NCI-H524 (cell line): ENCODE results near the gene GGCX.
"Not testable (repeated sequence)": the region's sequence is repeated elsewhere in the genome, so short reads cannot be mapped to it uniquely, and the experiment has no call there.

Experiments used
- DNase-seq, 2 experiments: peaks; one replicate each; lab custom pipeline; 2025; lab: John Stamatoyannopoulos, UW

Gene GGCX

DNA sequence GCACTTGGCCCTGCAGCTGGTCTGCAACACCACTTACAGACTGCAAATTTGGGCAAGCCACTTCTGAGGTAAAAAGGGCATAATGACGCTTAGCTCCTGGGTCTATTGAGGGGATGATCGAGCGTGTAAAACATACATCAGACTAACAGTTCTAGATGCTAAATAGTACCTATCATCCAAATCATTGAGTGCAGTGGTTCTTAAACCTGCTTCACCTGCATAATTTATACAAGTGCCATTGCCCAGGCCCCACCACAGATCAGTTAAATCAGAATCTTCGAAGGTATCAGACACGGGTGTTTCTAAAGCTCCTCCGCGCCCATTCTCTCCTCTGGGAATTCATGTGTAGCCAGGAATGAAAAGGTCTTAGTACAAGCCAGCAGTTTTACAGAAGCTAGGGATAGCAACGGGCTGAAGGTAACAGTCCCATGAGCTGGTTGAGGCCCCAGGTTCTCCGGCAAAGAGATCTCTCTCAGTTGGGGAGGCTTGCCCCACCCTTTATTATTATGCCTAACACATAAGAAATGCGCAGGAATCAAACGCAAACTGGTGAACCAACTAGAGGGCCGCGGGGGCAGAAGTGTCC lies 33.5 kb upstream of the GGCX start:
- DNase-seq: no peak

DNA sequence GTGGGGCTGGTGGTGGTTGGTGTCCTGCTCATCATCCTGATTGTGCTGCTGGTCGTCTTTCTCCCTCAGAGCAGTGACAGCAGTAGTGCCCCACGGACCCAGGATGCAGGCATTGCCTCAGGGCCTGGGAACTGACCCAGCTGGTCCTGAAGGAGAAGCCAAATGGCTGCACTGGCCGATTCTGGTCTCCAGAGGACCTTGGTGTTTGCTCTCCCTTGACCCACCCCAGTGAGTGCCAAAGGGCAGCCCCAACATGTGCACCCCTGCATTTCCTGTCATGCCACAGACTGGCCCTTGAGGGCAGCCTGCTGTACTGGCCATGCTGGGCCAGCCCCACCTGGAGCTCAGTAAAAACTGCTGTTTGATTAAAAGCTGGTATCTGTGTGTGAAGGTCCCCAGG lies 31.7 kb upstream of the GGCX start:
- no peak for DNase-seq

DNA sequence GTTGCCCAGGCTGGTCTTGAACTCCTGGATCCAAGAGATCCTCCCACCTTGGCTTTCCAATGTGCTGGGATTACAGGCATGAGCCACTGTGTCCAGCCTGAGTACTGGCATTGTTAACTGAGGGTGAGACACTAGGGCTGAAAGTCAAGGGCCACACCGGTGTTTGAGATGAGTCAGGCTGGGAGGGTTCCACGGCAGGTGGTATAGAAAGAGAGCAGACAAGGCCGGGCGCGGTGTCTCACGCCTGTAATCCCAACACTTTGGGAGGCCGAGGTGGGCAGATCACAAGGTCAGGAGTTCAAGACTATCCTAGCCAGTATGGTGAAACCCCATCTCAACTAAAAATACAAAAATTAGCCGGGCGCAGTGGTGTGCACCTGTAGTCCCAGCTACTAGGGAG lies 31.0 kb upstream of the GGCX start:
- DNase-seq: not testable (repeated sequence)

DNA sequence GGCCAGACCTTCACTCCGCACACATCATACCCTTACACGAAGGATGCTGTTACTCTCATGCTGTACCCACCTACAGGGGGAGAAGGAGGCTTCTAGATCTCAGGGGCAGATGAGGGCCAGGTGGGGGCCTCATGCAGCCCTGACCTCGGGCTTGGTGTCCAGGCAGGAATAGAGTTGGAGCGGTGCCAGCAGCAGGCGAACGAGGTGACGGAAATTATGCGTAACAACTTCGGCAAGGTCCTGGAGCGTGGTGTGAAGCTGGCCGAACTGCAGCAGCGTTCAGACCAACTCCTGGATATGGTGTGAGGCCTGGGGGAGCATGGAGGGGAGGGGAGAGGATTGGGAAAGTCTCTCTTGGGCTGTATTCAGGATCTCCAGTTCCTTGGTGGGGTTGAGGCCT lies 30.3 kb upstream of the GGCX start:
- no peak for DNase-seq

DNA sequence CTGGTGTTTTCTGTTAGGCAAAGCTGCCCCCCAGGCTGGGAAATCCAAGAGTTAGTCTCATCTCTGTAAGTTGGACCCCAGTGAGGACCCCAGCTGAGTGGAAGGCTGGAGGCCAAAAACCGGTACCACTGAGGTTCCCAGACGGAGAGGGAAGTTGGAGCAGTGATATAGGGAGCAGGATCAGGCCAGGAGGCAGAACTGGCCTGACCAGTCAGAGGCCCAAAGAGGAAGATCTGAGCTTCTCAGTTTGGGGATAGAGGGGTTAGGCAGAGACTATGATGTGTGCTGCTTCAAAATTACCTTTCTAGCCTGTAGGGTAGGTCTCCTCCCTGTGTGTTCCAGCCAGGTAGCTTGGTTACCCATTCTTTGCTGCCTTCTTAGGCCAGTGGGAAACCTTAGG lies 29.7 kb upstream of the GGCX start:
- DNase-seq: no peak

DNA sequence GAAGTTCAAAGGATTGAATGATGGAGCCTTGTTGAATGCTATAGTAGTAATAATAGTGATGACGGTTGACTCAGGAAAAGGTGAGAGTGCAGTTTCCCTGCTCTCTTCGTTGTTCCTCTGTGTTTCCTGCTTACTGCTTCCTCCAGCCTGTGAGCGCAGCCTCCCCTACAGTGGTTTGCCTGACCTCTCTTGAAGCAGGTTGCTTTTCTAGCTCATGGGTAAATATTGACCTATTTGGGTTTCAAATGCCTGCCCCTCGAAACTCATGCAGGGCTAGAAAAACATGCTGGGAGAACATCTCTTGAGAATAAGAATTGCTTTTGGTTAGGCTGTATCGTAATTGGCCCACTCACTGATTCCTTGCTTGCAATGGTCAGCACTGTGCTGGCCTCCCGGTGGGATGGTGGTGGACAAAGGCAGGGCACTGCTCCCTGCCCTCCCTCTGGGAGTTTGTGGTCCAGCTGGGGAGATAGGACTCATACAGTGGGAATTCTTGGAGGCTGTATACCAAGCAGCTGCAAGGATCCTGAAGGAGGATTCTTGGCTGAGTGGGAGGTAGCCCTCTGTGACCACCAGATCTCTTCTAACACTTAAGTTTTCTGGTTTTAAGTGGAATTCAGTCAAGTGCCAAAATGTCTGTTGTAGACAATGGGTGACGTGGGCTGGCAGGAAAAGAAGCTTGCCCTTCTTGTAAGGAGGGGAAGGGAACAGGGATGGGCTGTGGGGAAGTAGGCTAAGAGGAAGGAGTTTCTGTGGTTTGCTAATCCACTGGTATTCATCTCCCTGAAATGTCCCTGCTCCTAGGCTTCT lies 28.9 kb upstream of the GGCX start:
- no peak for DNase-seq

DNA sequence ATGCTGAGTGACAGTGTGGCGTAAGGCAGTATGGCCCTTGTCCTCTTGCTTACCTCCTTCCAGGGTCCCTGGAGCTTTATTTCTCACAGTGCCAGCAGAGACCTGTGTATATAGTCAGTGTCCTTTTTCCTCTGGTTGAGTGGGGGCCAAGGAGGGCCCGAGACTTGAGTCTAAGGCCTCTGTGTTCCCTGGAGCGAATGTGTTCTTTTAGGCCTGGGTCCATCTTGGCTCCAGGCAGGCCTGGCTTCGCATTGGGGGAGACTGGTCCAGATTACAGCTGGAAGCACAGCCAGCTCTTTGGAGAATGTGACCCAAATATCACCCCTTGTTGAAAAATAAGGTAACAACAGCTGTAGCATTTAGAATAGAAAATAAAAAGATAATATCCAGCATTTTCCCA lies 27.9 kb upstream of the GGCX start:
- no peak for DNase-seq

DNA sequence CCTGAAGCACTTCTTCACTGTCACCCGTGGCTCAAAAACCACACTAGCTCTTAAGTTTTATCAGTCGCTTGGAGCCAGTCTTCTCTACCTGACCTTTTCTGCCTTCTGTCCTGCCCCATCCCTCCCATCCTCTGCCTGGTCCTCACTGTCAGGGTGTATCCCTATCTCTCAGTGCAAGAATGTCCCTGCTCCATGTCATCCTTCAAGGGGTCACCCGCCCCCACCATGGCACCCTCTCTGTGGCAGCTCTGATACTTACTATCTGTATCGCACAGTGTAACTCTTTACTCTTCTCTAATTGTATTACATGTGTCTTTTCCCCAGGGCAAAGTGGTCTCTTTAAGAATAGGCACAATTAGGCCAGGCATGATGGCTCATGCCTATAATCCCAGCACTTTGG lies 27.4 kb upstream of the GGCX start:
- DNase-seq: no peak

DNA sequence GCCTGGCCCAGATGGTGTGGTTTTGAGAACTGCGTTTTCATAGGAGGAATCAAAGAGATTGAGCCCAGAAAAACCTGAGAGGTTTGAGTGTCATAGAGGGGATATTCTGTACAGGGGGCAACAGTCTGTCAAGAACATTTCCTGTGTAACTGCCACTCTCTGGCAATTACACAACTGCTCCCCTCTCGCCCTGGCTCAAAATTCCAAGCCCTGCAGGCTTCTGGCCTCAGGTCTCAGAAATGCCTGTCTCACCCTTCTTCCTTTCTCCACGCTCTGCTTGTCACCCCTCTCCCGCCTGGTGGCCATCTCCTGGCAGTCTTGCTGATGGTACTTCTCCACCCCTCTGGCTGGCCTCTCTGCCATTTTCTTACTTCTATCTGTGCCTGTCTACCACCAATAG lies 26.9 kb upstream of the GGCX start:
- no peak for DNase-seq

DNA sequence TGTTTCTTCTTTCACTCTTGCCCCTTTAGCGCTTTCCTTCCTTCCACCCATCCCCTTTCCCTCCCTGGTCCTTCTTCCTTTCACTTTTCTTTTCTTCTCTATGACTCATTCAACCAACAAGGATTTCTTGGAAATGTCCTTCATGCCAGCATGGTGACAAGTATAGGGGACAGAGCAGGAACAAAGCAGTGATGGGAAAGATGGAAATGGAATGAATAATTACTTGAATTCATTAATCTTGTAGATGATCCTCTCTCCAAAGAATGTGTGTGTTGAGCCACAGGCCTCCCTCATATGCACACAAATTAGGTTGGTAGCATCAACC lies 24.4 kb upstream of the GGCX start:
- DNase-seq: no peak

DNA sequence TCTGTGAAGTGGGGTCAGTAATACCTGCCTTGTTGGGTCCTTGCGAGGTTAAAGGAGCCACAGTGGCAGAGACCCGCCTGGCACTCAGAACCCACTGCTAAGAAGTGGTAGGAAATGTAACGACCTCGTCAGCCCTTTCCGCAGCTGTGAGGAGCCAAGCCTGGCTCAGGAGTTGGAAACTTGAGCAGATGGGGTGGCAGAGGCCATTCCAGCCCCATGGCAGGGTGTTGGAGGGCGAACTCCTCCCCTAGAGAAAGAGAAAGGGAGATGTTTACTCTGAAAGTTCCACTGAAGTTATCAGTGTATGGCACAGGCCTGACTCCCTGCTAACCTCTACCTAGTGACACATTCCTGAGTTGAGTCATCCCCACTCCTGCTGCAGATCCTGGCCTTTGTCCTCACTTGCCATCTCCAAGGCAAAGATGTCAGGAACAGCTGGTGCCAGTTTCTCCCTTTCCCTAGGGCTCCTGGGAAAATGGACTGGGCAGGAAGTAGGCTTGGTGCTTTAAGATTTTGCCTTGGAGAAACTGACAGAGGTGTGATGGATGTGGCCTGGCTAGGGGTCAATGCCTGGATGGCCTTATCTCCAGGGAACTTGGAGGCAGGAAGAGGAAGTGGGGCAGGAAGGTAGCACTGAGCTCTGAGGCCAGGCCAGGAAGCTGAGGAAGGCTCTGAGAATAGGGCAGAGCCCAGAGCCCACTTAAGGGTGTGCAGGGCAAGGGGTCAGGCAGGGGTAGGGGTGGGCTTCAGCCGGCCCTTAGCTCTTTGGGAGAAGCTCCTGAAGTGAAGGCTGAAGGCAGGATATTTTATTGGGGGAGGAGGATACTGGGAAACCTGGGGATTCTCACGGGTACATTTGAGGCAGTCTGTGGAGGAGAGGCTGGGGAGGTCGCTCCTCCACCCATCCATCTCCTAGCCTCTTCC lies 23.8 kb upstream of the GGCX start:
- no peak for DNase-seq

DNA sequence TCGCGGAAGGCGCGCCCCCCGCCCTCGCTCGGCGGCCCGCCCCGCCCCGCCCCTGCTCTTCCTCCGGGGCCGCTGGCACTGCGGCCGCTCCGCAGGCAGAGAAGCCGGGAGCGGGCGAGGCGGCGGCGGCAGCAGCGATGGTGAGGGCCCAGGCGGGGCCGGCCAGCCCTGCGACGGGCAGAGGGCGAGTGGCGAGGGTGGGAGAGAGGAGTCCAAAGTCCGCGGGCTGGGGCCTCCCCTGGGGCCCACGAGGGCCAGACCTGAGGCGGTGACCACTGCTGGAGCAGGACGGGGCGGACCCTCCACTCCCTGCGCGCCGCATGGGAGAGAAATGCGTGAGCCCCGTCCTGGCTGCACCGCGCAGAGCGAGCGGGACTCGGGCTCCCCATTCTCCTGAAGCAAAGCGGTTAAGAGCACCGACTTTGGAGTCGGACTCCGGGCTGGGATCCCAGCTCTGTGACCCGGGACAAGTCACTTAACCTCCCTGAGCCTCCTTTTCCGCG lies 23.1 kb upstream of the GGCX start, which contains the start of gene VAMP5:
Gene VAMP5 (plus strand): TSS at position 78 of the 503 bp plus-strand sequence. CDS start 60 bp downstream, at position 138.
- no peak for DNase-seq

DNA sequence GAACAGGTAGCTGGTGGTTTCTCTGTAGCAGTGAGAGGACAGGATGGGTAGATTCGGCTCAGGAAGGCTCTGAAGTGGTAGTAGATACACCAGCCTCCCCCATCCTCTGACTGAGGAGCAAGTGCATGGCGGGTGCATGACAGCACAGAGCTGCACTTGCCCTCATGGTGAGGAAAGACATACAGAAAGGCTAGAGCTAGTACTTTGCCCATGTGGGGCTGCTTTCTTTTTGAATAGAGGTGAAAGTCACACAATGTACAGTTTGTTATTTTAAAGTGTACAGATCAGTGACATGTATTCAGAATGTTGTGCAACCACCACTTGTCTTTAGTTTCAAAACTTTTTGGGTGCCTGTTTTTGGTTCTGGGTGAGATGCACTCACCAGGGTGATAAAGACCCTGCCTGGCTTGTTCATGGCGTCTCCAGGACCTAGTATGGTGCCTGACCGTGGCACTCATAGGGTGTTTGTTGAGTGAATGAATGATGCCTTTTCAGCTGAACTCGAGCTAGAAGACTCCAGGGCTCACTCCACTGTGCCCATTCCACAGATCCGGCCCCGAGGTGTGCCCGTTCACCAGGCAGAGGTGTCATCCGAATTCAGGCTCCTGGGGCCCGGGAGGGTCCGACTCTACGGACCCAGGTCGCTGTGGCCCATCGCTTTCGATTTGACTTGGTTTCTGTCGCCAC lies 22.5 kb upstream of the GGCX start:
- no peak for DNase-seq

DNA sequence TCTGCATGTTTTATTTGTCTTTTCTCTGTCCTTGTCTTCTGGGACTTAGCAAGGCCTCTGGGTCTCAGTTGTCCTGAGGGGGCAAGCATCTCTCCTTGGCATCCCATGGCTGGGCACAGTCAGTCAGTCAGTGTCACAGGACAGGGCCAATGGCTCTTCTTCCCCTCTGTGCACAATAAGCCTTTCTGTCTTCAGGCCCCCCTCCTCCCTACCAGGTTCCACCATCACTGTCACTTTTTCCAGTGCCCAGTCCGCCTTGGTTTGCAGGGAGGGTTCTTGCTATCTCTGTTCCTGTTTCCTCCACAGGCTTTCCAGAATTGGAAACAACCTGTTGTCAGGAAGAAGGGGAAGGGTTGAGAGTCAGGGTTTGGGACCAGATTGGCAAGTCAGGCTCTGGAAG lies 21.2 kb upstream of the GGCX start:
- DNase-seq: no peak

DNA sequence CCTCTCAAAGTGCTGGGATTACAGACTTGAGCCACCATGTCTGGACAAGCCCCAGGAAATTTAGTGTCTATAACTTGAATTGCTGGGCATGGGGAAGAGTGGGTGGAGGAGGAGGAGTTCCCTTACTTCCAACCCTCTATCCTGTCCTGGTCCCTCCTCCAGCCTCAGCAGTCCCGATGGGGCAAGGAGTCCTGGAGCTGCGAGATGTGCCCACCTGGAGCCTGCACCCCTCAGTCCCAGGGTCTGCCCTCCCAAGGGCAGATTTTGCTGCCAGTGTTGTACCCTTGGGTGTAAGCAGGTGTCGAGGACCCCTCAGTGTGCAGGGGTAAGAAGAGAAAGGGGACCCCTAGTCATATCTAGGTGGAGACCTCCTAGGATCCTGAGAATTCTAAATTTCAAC lies 18.9 kb upstream of the GGCX start:
- DNase-seq: no peak

DNA sequence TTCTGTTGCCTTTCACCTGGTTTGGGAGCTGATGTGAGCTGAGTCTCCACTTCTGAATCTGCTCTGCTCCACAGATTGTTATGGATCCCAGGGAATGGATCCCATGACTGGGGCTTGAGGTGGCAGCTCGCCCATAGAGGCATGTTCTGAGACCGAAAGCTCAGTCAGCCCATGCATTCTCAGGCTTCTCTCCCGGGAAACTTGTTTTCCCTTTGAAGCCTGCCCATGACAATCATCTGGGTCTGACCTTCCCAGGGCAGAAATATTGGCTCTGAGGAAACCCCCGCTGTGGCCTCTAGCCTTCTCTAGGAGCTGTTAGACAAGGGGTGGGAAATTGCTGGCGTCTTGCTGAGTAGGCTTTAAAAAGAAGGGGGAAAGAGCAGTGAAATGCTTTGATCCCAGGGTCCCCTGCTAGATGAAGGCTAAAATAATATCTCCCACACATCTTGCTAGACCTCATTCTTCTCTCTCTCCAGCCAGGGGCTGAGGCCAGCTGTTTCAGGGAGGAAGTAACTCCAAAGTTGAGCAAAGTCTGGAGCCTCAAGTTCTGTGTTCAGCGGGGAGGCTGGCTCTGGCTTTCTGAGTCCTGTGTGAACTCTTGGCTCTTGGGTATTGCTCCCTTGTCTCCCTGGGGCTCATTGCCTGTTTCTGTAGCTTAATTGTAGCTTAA lies 18.1 kb upstream of the GGCX start:
- DNase-seq: no peak

DNA sequence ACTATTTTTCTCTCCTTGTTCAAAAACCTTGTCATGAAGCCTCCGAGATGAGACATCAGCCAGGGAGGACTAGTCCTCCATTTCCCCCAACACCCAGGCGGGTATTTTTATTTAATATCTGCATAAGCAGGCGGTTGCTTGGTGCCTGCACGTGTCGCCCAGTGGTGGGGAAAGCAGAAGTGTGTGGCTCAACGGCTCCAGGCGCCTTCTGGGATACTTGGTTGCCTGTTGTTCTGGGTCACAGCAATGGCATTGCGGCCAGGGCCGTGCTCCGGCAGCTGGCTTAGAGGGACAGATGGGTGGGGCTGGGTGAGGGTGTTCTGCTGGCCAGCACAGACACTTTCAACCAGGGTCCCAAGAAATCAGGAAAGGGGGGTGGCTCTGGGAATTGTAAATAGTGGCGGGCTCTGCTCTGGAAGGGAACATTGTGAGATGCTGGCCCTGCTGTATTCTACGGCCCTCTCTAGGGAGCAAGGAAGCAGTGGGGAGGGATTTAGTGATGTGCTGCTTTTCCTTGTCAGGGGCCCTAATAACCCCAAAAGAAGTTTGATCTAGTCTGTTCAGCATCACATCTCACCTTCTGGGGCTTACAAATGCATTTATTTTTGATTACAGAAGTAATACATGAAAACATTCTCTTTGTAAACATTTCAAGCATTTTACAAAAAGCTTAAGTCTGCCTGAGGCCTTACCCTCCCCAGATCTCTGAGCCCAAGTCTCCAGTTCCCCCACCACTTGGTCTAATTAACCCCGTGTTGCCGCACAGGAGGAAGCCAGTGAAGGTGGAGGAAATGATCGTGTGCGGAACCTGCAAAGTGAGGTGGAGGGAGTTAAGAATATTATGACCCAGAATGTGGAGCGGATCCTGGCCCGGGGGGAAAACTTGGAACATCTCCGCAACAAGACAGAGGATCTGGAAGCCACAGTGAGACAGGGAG lies 17.2 kb upstream of the GGCX start:
- DNase-seq: no peak

DNA sequence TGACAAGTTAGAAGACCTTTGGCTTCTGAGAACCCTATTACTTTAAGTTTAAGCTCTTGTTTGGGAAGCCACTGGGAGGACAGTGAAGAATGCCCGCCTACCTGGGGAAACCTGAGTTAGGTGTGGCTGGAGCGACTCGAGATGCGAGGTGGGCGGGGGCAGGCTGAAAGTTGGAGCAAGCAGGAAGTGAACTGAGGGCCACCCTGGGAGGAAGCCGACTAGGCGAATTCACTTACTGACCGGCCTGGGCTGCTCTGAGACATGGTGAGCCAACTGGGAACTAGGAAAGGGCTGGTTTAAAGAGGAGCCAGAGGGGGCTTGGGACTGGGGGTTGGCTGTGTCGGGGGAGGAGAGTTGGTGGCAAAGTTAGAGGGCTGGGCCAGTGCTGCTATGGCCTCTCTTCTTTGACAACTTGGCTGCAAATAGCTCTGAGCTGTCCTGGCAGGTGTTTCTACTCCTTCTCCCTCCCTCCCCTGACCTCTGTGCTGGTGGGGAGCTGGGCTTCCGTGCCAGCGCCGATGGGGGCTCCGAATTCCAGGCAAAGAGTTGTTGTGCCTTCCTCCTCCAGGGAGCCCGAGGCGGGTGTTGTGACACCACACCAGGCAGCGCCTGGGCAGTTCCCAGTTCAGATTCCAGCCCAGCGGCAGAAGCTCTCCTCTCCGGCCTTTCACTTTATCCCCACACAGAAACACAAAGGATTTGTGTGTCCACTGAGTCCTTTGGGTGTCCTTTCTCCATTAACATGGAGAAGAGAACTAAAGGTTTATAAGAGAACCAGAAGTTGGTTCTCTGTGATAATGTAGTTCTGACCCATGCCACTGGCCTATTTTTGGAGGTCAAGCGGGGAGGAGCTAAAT lies 16.3 kb upstream of the GGCX start, which contains the start of gene VAMP8:
Gene VAMP8 (plus strand): TSS at position 201 of the 857 bp plus-strand sequence. CDS start 61 bp downstream, at position 262.
- DNase-seq: no peak

DNA sequence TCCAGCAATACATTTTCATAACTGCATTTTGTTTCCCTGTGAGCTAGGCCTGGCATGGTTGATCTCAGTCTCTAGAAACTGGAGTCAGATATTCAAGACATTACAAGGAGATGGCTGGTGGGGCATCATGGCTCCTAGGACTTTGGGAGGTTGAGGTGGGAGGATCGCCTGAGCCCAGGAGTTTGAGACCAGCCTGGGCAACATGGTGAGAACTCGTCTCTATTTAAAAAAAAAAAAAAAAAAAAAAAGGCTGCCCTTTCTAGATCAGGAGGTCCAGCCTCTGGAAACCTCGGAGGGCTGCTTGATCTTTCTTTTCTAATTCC lies 15.7 kb upstream of the GGCX start:
- no peak for DNase-seq
